ENCODE data around the gene CRYL1. TPM values are rescaled to one million over a fixed set of nuclear protein-coding genes. Genes with fewer than 3 reads are reported as not detected.
A peak's percentile ranks its signal among the peaks of the same experiment; 100 is the strongest.

Gene CRYL1
- total and polyA plus RNA-seq, 2 of the 13 experiments (the other 11 are each of a cell fraction or from before 2014, with no cell fraction given): 57.2 to 115 TPM

GRCh38 chr13:20503088-20504083, 22.3 kb downstream of the CRYL1 start (continued):
- TF ChIP-seq TBX3 (IDR thresholded peaks at IDR 0.05; ENCODE audit: borderline replicate concordance): no peak
- TF ChIP-seq EEA1 (CRISPR knock-in tag; IDR thresholded peaks at IDR 0.05; ENCODE audit: borderline replicate concordance): 0 out of 2 replicates have a peak, but pooled peaks have one; percentile 24
- TF ChIP-seq ZNF564 (CRISPR knock-in tag; IDR thresholded peaks at IDR 0.05): no peak
- peak; percentile 55 for TF ChIP-seq ZNF687 (CRISPR knock-in tag; IDR thresholded peaks at IDR 0.05)
- TF ChIP-seq GLMP (CRISPR knock-in tag; IDR thresholded peaks at IDR 0.05; ENCODE audit: borderline replicate concordance): no peak
- 0 out of 2 replicates have a peak, but pooled peaks have one; percentile 14 for TF ChIP-seq ZFX (CRISPR knock-in tag; IDR thresholded peaks at IDR 0.05; ENCODE audit: low read depth)
- TF ChIP-seq ZBTB38 (CRISPR knock-in tag; IDR thresholded peaks at IDR 0.05): 0 out of 2 replicates have a peak, but pooled peaks have one; percentile 27
- TF ChIP-seq SPEN (CRISPR knock-in tag; IDR thresholded peaks at IDR 0.05; ENCODE audit: low read depth): no peak
- TF ChIP-seq ZGPAT (CRISPR knock-in tag; IDR thresholded peaks at IDR 0.05): no peak
- TF ChIP-seq SMARCC2 (IDR thresholded peaks at IDR 0.05): no peak
- peak; percentile 3 for TF ChIP-seq TEAD3 (CRISPR knock-in tag; optimal IDR thresholded peaks at IDR 0.05; ENCODE audit: borderline replicate concordance)

All from HepG2 (cell line).